RKO (cell line): ENCODE measurements around the gene LRP1-AS.

Source experiments
- DNase-seq: peaks from one replicate; pipeline ENCODE4 v3.0.0-alpha.2; 2016; ENCODE audit warnings: low spot score

Gene LRP1-AS

GRCh38 chr12:57160040-57160439, 12.6 kb upstream of the LRP1-AS start:
- DNase-seq: no peak

GRCh38 chr12:57159311-57159710, 11.9 kb upstream of the LRP1-AS start:
- no peak for DNase-seq

GRCh38 chr12:57158665-57159064, 11.2 kb upstream of the LRP1-AS start:
- DNase-seq: no peak

GRCh38 chr12:57158186-57158585, 10.8 kb upstream of the LRP1-AS start:
- no peak for DNase-seq

- no peak for DNase-seq
Measured at GRCh38 chr12:57157588-57158173, 10.3 kb upstream of the LRP1-AS start.

GRCh38 chr12:57156701-57157403, 9.4 kb upstream of the LRP1-AS start:
- no peak for DNase-seq

- DNase-seq: no peak
Measured at GRCh38 chr12:57154804-57155434, 7.5 kb upstream of the LRP1-AS start.

- DNase-seq: no peak
Measured at GRCh38 chr12:57154076-57154475, 6.7 kb upstream of the LRP1-AS start.

- DNase-seq: no peak
Measured at GRCh38 chr12:57153415-57153997, 6.1 kb upstream of the LRP1-AS start.

- no peak for DNase-seq
Measured at GRCh38 chr12:57152639-57153038, 5.2 kb upstream of the LRP1-AS start.

- no peak for DNase-seq
Measured at GRCh38 chr12:57151741-57152630, 4.6 kb upstream of the LRP1-AS start.

- DNase-seq: no peak
Measured at GRCh38 chr12:57150400-57151000, 3.1 kb upstream of the LRP1-AS start.

GRCh38 chr12:57149245-57149900, 2.0 kb upstream of the LRP1-AS start:
- DNase-seq: no peak

- no peak for DNase-seq
Measured at GRCh38 chr12:57148469-57149244, 1.2 kb upstream of the LRP1-AS start.

- no peak for DNase-seq
Measured at GRCh38 chr12:57146092-57146491, 1.3 kb downstream of the LRP1-AS start.

GRCh38 chr12:57145460-57146059, 1.9 kb downstream of the LRP1-AS start:
- no peak for DNase-seq

- no peak for DNase-seq
Measured at GRCh38 chr12:57143454-57143853, 4.0 kb downstream of the LRP1-AS start.

- no peak for DNase-seq
Measured at GRCh38 chr12:57142727-57143126, 4.7 kb downstream of the LRP1-AS start.

- DNase-seq: no peak
Measured at GRCh38 chr12:57142121-57142520, 5.3 kb downstream of the LRP1-AS start.

GRCh38 chr12:57141249-57141648, 6.2 kb downstream of the LRP1-AS start:
- no peak for DNase-seq
